ENCODE data around the gene CDH4.
"Not testable (repeated sequence)": the region's sequence is repeated elsewhere in the genome, so short reads cannot be mapped to it uniquely, and the experiment has no call there.

Gene CDH4

GRCh38 chr20:61424011-61424627, 172.1 kb downstream of the CDH4 start:
- no peak for DNase-seq

- DNase-seq: no peak
Measured at GRCh38 chr20:61424628-61425420, 172.8 kb downstream of the CDH4 start.

GRCh38 chr20:61425541-61425991, 173.5 kb downstream of the CDH4 start:
- DNase-seq: not testable (repeated sequence)

- DNase-seq: no peak
Measured at GRCh38 chr20:61426352-61426751, 174.3 kb downstream of the CDH4 start.

- no peak for DNase-seq
Measured at GRCh38 chr20:61429458-61430227, 177.6 kb downstream of the CDH4 start.

- DNase-seq: no peak
Measured at GRCh38 chr20:61430228-61430624, 178.2 kb downstream of the CDH4 start.

GRCh38 chr20:61433176-61433575, 181.1 kb downstream of the CDH4 start:
- DNase-seq: no peak

GRCh38 chr20:61433816-61434215, 181.8 kb downstream of the CDH4 start:
- DNase-seq: no peak

- no peak for DNase-seq
Measured at GRCh38 chr20:61434341-61434781, 182.3 kb downstream of the CDH4 start.

GRCh38 chr20:61435184-61435822, 183.2 kb downstream of the CDH4 start:
- DNase-seq: no peak

- DNase-seq: no peak
Measured at GRCh38 chr20:61435823-61436220, 183.8 kb downstream of the CDH4 start.

GRCh38 chr20:61436283-61436666, 184.2 kb downstream of the CDH4 start:
- DNase-seq: no peak

GRCh38 chr20:61436667-61437279, 184.7 kb downstream of the CDH4 start:
- DNase-seq: no peak

- no peak for DNase-seq
Measured at GRCh38 chr20:61437280-61438206, 185.5 kb downstream of the CDH4 start.

- no peak for DNase-seq
Measured at GRCh38 chr20:61438285-61438684, 186.2 kb downstream of the CDH4 start.

GRCh38 chr20:61439251-61439650, 187.2 kb downstream of the CDH4 start:
- DNase-seq: no peak

- DNase-seq: no peak
Measured at GRCh38 chr20:61440548-61441055, 188.5 kb downstream of the CDH4 start.

- no peak for DNase-seq
Measured at GRCh38 chr20:61441537-61441936, 189.5 kb downstream of the CDH4 start.

- no peak for DNase-seq
Measured at GRCh38 chr20:61442075-61442670, 190.1 kb downstream of the CDH4 start.

- no peak for DNase-seq
Measured at GRCh38 chr20:61442718-61443117, 190.7 kb downstream of the CDH4 start.
